Measurements from ENCODE around the gene HSPB6. TPM values are rescaled to one million over a fixed set of nuclear protein-coding genes. Genes with fewer than 3 reads are reported as not detected.

HSPB6 gene
- total RNA-seq, 2 donors from 2014 or later, result 0.33 to 0.90 TPM

DNA sequence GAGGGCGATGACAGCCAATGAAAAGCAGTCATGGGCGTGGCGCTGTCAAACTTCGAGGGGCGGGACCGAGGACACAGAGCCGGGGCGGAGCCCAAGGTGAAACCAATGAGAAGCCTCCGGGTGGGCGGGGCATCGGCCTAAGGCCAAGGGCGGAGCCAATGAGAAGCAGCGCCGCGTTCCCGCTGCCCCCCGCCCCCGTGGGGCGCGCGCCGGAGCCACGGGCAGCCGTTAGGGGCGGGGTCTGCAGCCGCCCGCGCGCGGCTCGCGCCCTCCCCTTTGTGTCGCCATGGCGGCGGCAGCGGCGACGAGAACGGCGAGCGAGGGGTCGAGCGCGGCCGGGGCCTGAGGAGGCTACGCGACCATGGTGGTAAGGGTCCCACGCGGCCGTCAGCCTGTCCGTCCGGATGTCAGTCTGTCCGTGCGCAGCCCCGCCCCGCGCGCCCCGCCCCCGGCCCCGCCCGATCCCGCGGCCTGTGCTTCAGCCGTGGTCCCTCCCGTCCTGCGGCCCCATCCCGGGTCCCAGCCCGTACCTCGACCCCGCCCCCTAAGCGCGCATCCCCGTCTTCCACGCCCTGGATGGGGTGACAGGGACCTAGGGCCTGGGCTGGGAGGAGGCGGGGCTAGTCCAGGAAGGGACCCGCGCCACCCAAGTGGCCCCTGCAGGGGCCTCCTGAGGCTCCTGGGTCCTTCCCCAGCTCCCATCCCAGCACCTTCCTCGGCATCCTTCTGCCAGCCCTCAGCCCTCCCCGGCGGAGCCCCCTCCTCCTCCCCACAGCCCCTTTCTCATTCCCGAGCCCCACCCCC lies 18.7 kb upstream of the HSPB6 start, which contains the start of gene ARHGAP33:
Gene ARHGAP33, plus strand, starts transcription at position 267 of the 804 bp plus-strand sequence. Its CDS starts 95 bp downstream, at position 362.
- Mint-ChIP-seq H3K36me3 (ENCODE audit: low read depth) (no peaks in the 10 kb centered on the region), H3K4me3 (peak within 1 kb of the TSS; percentile 50), H3K27ac (no peak within 1 kb of the TSS), H3K27me3 (ENCODE audit: insufficient read depth) (peaks cover 41% of the 10 kb centered on the region), H3K4me1 (peaks cover 15% of the 10 kb centered on the region), H3K9me3 (no peaks in the 10 kb centered on the region)
- peaks cover 3% of the 10 kb centered on the region for H3K4me1 ChIP-seq (ENCODE audit: control insufficient read depth, insufficient read depth, low read length)
- peak; percentile 99 for DNase-seq
- H3K27me3 ChIP-seq (ENCODE audit: control insufficient read depth, insufficient read depth, low read length, poor library complexity, severe bottlenecking), result peaks cover 11% of the 10 kb centered on the region
- H3K9me3 ChIP-seq (ENCODE audit: control insufficient read depth, low read length), result no peaks in the 10 kb centered on the region
- TF ChIP-seq CTCF (conservative IDR thresholded peaks at IDR 0.05), result no peak
- peak within 1 kb of the TSS; percentile 72 for H3K4me3 ChIP-seq (ENCODE audit: low read length)
- no peaks in the 10 kb centered on the region for H3K36me3 ChIP-seq (ENCODE audit: control insufficient read depth, insufficient read depth, low read length)
- no peak within 1 kb of the TSS for H3K9ac ChIP-seq (ENCODE audit: extremely low read depth, low read length, poor library complexity, severe bottlenecking)
- WGBS, 2 experiments (ENCODE audit: insufficient coverage in 1 of 2, insufficient read length in 1 of 2), result 0% methylated on average over 28 to 82 of the region's 82 CpGs
- peak within 1 kb of the TSS; percentile 63 for H3K27ac ChIP-seq (ENCODE audit: low read depth, low read length)

DNA sequence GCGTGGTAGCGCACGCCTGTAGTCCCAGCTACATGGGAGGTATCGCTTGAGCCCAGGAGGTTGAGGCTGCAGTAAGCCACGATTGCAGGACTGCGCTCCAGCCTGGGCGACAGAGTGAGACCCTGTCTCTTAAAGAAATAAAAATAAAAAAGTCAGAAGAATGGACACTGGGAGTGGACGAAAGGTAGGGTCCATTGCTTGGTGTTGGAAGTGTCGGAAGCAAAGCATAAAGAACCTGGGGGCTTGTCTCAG lies 18.1 kb upstream of the HSPB6 start:
- peaks cover 3% of the 10 kb centered on the region for H3K36me3 Mint-ChIP-seq (ENCODE audit: low read depth)
- Histone ChIP-seq H3K27ac (ENCODE audit: low read depth, low read length) (no peak overlapping the region), H3K9ac (ENCODE audit: extremely low read depth, low read length, poor library complexity, severe bottlenecking) (no peak overlapping the region), H3K27me3 (ENCODE audit: control insufficient read depth, insufficient read depth, low read length, poor library complexity, severe bottlenecking) (peaks cover 11% of the 10 kb centered on the region), H3K9me3 (ENCODE audit: control insufficient read depth, low read length) (no peaks in the 10 kb centered on the region), H3K4me1 (ENCODE audit: control insufficient read depth, insufficient read depth, low read length) (peaks cover 3% of the 10 kb centered on the region), H3K4me3 (ENCODE audit: low read length) (peak overlapping the region; percentile 72), H3K36me3 (ENCODE audit: control insufficient read depth, insufficient read depth, low read length) (no peaks in the 10 kb centered on the region)
- no peaks in the 10 kb centered on the region for H3K9me3 Mint-ChIP-seq
- WGBS, 2 experiments (ENCODE audit: insufficient coverage in 1 of 2, insufficient read length in 1 of 2), result 35 to 36% methylated on average over 9 of the region's 9 CpGs
- peaks cover 41% of the 10 kb centered on the region for H3K27me3 Mint-ChIP-seq (ENCODE audit: insufficient read depth)
- no peak for TF ChIP-seq CTCF (conservative IDR thresholded peaks at IDR 0.05)
- no peak overlapping the region for H3K27ac Mint-ChIP-seq
- H3K4me3 Mint-ChIP-seq, result peak overlapping the region; percentile 50
- H3K4me1 Mint-ChIP-seq, result peaks cover 15% of the 10 kb centered on the region
- no peak for DNase-seq

- Histone ChIP-seq H3K27ac (ENCODE audit: low read depth, low read length) (no peak overlapping the region), H3K27me3 (ENCODE audit: control insufficient read depth, insufficient read depth, low read length, poor library complexity, severe bottlenecking) (peaks cover 11% of the 10 kb centered on the region), H3K36me3 (ENCODE audit: control insufficient read depth, insufficient read depth, low read length) (no peaks in the 10 kb centered on the region), H3K9ac (ENCODE audit: extremely low read depth, low read length, poor library complexity, severe bottlenecking) (no peak overlapping the region), H3K4me1 (ENCODE audit: control insufficient read depth, insufficient read depth, low read length) (peaks cover 3% of the 10 kb centered on the region), H3K9me3 (ENCODE audit: control insufficient read depth, low read length) (no peaks in the 10 kb centered on the region), H3K4me3 (ENCODE audit: low read length) (peak overlapping the region; percentile 72)
- Mint-ChIP-seq H3K4me1 (peaks cover 15% of the 10 kb centered on the region), H3K27ac (no peak overlapping the region), H3K36me3 (ENCODE audit: low read depth) (peaks cover 3% of the 10 kb centered on the region), H3K4me3 (peak overlapping the region; percentile 50), H3K9me3 (no peaks in the 10 kb centered on the region), H3K27me3 (ENCODE audit: insufficient read depth) (peaks cover 41% of the 10 kb centered on the region)
- DNase-seq, result no peak
- TF ChIP-seq CTCF (conservative IDR thresholded peaks at IDR 0.05), result no peak
- 54 to 64% methylated on average over 16 of the region's 16 CpGs for WGBS, 2 experiments (ENCODE audit: insufficient coverage in 1 of 2, insufficient read length in 1 of 2)
These were observed 17.6 kb upstream of the HSPB6 start for GRCh38 chr19:35774274-35775045.

Data from endodermal cell (in vitro differentiated cells).